Measurements from ENCODE around the gene PNPLA5.

DNA sequence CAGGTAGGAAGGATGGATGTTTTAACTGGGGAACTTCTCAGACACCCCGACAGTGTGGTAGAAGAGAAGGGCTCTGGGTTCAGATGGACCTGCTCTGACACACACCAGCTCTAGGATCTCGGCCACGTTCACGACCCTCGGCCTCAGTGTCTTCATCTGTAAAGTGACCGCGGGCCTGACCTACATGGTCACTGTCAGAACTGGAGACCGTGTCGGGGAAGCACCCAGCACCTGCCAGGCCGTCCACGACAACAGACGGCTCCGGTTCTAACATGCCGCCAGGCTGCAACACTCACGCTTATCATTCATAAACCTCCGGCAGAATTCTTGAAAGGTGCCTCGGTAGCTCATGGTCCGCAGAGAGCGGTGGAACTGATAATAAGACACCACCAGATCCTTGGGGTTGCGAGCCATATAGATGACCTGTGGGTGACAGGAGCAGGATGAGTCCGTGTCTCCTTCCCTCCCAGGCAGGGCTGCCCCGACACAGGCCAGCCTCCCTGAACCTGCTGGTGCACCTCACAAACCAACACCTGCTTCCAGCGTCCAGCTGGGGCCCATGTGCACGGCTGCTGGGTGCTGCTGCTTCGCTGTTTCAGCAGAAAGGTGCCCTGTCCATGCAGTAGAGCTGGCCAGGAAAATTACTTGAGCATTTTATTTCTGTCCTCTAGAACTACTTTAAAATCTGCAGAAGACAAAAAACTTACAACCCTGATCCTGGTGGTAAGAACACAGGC lies 53.1 kb downstream of the PNPLA5 start:
- TF ChIP-seq ZBTB7A (IDR thresholded peaks at IDR 0.05; ENCODE audit: low read depth) (no peak), TEAD4 (IDR thresholded peaks at IDR 0.05) (no peak), EGR1 (IDR thresholded peaks at IDR 0.05) (no peak), CREB1 (IDR thresholded peaks at IDR 0.05; ENCODE audit: low read depth) (no peak), YY1 (IDR thresholded peaks at IDR 0.05; ENCODE audit: low read depth) (no peak), EP300 (IDR thresholded peaks at IDR 0.05; ENCODE audit: borderline replicate concordance) (no peak), RAD21 (IDR thresholded peaks at IDR 0.05; ENCODE audit: low read depth) (no peak), NFIC (IDR thresholded peaks at IDR 0.05) (no peak), TAF1 (IDR thresholded peaks at IDR 0.05; ENCODE audit: low read depth) (no peak)
- TF ChIP-seq, protein P1, sequence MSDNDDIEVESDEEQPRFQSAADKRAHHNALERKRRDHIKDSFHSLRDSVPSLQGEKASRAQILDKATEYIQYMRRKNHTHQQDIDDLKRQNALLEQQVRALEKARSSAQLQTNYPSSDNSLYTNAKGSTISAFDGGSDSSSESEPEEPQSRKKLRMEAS (IDR thresholded peaks at IDR 0.05) = no peak
- TF ChIP-seq, protein P2, sequence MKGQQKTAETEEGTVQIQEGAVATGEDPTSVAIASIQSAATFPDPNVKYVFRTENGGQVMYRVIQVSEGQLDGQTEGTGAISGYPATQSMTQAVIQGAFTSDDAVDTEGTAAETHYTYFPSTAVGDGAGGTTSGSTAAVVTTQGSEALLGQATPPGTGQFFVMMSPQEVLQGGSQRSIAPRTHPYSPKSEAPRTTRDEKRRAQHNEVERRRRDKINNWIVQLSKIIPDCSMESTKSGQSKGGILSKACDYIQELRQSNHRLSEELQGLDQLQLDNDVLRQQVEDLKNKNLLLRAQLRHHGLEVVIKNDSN (IDR thresholded peaks at IDR 0.05) = no peak
- TF ChIP-seq, protein P3, sequence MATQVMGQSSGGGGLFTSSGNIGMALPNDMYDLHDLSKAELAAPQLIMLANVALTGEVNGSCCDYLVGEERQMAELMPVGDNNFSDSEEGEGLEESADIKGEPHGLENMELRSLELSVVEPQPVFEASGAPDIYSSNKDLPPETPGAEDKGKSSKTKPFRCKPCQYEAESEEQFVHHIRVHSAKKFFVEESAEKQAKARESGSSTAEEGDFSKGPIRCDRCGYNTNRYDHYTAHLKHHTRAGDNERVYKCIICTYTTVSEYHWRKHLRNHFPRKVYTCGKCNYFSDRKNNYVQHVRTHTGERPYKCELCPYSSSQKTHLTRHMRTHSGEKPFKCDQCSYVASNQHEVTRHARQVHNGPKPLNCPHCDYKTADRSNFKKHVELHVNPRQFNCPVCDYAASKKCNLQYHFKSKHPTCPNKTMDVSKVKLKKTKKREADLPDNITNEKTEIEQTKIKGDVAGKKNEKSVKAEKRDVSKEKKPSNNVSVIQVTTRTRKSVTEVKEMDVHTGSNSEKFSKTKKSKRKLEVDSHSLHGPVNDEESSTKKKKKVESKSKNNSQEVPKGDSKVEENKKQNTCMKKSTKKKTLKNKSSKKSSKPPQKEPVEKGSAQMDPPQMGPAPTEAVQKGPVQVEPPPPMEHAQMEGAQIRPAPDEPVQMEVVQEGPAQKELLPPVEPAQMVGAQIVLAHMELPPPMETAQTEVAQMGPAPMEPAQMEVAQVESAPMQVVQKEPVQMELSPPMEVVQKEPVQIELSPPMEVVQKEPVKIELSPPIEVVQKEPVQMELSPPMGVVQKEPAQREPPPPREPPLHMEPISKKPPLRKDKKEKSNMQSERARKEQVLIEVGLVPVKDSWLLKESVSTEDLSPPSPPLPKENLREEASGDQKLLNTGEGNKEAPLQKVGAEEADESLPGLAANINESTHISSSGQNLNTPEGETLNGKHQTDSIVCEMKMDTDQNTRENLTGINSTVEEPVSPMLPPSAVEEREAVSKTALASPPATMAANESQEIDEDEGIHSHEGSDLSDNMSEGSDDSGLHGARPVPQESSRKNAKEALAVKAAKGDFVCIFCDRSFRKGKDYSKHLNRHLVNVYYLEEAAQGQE (IDR thresholded peaks at IDR 0.05; ENCODE audit: low read depth) = no peak

Measured in Ishikawa (cell line).